Testis (tissue), 2 donors: ENCODE measurements around the gene BANK1.

ENCODE experiments used
- POLR2A ChIP-seq: fragments of 450-650 bp; IDR thresholded peaks from one replicate; pipeline ENCODE4 v1.6.1; 2017; ENCODE audit warnings: antibody characterized with exemption, mild to moderate bottlenecking, moderate library complexity
- TF ChIP-seq, protein P1 (sequence below), 3 experiments: fragments of 450-650 bp in 2 of 3; fragments of 200-600 bp in 1 of 3; sonication (generic) in 1 of 3; IDR thresholded peaks; one replicate each; pipeline ENCODE4 v1.5.1; 2016 to 2019; ENCODE audit warnings: antibody characterized with exemption in 3 of 3, mild to moderate bottlenecking in 2 of 3, moderate library complexity in 1 of 3

DNA sequence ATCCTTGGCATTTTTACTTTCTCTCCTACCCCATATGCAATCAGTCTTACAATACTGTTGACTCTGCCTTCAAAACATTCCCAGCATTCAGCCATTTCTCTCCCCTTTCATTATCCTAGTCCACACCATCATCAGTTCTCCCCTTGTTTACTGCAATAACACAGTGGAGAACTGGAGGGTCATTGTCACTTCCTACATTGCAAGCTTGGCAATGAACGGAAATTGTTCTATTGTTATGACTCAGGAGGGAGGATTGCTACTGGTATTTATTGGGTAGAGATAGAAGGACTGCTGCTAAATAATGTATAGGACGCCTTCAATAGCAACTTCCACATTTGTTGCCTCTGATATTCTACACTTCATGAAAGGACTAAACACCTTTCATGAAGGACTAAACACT is 231.8 kb downstream of the BANK1 start:
- TF ChIP-seq, protein P1, sequence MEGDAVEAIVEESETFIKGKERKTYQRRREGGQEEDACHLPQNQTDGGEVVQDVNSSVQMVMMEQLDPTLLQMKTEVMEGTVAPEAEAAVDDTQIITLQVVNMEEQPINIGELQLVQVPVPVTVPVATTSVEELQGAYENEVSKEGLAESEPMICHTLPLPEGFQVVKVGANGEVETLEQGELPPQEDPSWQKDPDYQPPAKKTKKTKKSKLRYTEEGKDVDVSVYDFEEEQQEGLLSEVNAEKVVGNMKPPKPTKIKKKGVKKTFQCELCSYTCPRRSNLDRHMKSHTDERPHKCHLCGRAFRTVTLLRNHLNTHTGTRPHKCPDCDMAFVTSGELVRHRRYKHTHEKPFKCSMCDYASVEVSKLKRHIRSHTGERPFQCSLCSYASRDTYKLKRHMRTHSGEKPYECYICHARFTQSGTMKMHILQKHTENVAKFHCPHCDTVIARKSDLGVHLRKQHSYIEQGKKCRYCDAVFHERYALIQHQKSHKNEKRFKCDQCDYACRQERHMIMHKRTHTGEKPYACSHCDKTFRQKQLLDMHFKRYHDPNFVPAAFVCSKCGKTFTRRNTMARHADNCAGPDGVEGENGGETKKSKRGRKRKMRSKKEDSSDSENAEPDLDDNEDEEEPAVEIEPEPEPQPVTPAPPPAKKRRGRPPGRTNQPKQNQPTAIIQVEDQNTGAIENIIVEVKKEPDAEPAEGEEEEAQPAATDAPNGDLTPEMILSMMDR (IDR thresholded peaks at IDR 0.05), result no peak
- no peak for TF ChIP-seq POLR2A
